ENCODE measurements around the gene KCNH2. TPM values are rescaled to one million over a fixed set of nuclear protein-coding genes. Genes with fewer than 3 reads are reported as not detected.

Gene KCNH2
- total RNA-seq, 2 experiments from 2014 or later: 5.8 to 7.5 TPM

GRCh38 chr7:150939466-150939865, 38.7 kb downstream of the KCNH2 start:
- Histone ChIP-seq H3K4me3 (ENCODE audit: low read depth, low read length, poor library complexity, severe bottlenecking) (no peak overlapping the region), H2AFZ (ENCODE audit: low read length) (no peak overlapping the region), H3K9me3 (ENCODE audit: low read length) (no peaks in the 10 kb centered on the region), H3K9me2 (ENCODE audit: insufficient read depth, low read length) (no peaks in the 10 kb centered on the region), H3K4me2 (ENCODE audit: low read length) (no peak overlapping the region), H4K20me1 (ENCODE audit: insufficient read depth, low read length) (no peaks in the 10 kb centered on the region), H3K79me2 (ENCODE audit: insufficient read depth, low read depth, low read length) (no peaks in the 10 kb centered on the region), H3K4me1 (ENCODE audit: insufficient read depth, low read length, poor library complexity, severe bottlenecking) (peaks cover 8% of the 10 kb centered on the region), H3K36me3 (ENCODE audit: insufficient read depth, low read length) (no peaks in the 10 kb centered on the region), H3K27ac (ENCODE audit: low read depth, low read length, poor library complexity, severe bottlenecking) (no peak overlapping the region)
- intact Hi-C loops (cut with micrococcal nuclease; ENCODE audit: unreplicated experiment): no loop called here
- BruUV-seq (replicated peaks): no TSS peak
- ChIA-PET CTCF (ENCODE audit: unreplicated experiment) (no interaction called here), POLR2A (interaction anchor here (0.6 kb wide), 1 partner anchor 19 kb away, joined by 3 read pairs; no protein-coding TSS in a partner anchor)
- TF ChIP-seq CTCF (conservative IDR thresholded peaks at IDR 0.05; ENCODE audit: low read length) (no peak), EZH2phosphoT487 (IDR thresholded peaks at IDR 0.05; ENCODE audit: borderline replicate concordance, low read depth, low read length) (no peak)
- no peak for DNase-seq (ENCODE audit: low spot score)

GRCh38 chr7:150939052-150939451, 39.1 kb downstream of the KCNH2 start:
- Histone ChIP-seq H3K36me3 (ENCODE audit: insufficient read depth, low read length) (no peaks in the 10 kb centered on the region), H3K9me2 (ENCODE audit: insufficient read depth, low read length) (no peaks in the 10 kb centered on the region), H3K79me2 (ENCODE audit: insufficient read depth, low read depth, low read length) (no peaks in the 10 kb centered on the region), H3K9me3 (ENCODE audit: low read length) (no peaks in the 10 kb centered on the region), H3K4me2 (ENCODE audit: low read length) (no peak overlapping the region), H3K4me1 (ENCODE audit: insufficient read depth, low read length, poor library complexity, severe bottlenecking) (peaks cover 8% of the 10 kb centered on the region), H3K4me3 (ENCODE audit: low read depth, low read length, poor library complexity, severe bottlenecking) (no peak overlapping the region), H2AFZ (ENCODE audit: low read length) (no peak overlapping the region), H3K27ac (ENCODE audit: low read depth, low read length, poor library complexity, severe bottlenecking) (no peak overlapping the region), H4K20me1 (ENCODE audit: insufficient read depth, low read length) (no peaks in the 10 kb centered on the region)
- no peak for TF ChIP-seq EZH2phosphoT487 (IDR thresholded peaks at IDR 0.05; ENCODE audit: borderline replicate concordance, low read depth, low read length)
- TF ChIP-seq CTCF (conservative IDR thresholded peaks at IDR 0.05; ENCODE audit: low read length): no peak
- no peak for DNase-seq (ENCODE audit: low spot score)
- CTCF ChIA-PET (ENCODE audit: unreplicated experiment): no interaction called here
- POLR2A ChIA-PET: interaction anchor here (0.6 kb wide), 1 partner anchor 19 kb away, joined by 3 read pairs; no protein-coding TSS in a partner anchor
- intact Hi-C loops (cut with micrococcal nuclease; ENCODE audit: unreplicated experiment): no loop called here
- BruUV-seq (replicated peaks): no TSS peak

GRCh38 chr7:150938566-150938965, 39.6 kb downstream of the KCNH2 start:
- no peaks in the 10 kb centered on the region for H4K20me1 ChIP-seq (ENCODE audit: insufficient read depth, low read length)
- H3K4me2 ChIP-seq (ENCODE audit: low read length): no peak overlapping the region
- intact Hi-C loops (cut with micrococcal nuclease; ENCODE audit: unreplicated experiment): no loop called here
- peaks cover 8% of the 10 kb centered on the region for H3K4me1 ChIP-seq (ENCODE audit: insufficient read depth, low read length, poor library complexity, severe bottlenecking)
- no peak overlapping the region for H2AFZ ChIP-seq (ENCODE audit: low read length)
- ChIA-PET POLR2A (interaction anchor here (1.2 kb wide), 1 partner anchor 10 kb away, joined by 4 read pairs; no protein-coding TSS in a partner anchor), CTCF (ENCODE audit: unreplicated experiment) (interaction anchor here (0.6 to 0.9 kb wide), 2 partner anchors 17 to 70 kb away, joined by 3 to 4 read pairs; no protein-coding TSS in a partner anchor)
- H3K27ac ChIP-seq (ENCODE audit: low read depth, low read length, poor library complexity, severe bottlenecking): no peak overlapping the region
- no peaks in the 10 kb centered on the region for H3K9me3 ChIP-seq (ENCODE audit: low read length)
- H3K36me3 ChIP-seq (ENCODE audit: insufficient read depth, low read length): no peaks in the 10 kb centered on the region
- no peak for DNase-seq (ENCODE audit: low spot score)
- TF ChIP-seq EZH2phosphoT487 (IDR thresholded peaks at IDR 0.05; ENCODE audit: borderline replicate concordance, low read depth, low read length) (no peak), CTCF (conservative IDR thresholded peaks at IDR 0.05; ENCODE audit: low read length) (no peak)
- BruUV-seq (replicated peaks): no TSS peak
- H3K79me2 ChIP-seq (ENCODE audit: insufficient read depth, low read depth, low read length): no peaks in the 10 kb centered on the region
- H3K9me2 ChIP-seq (ENCODE audit: insufficient read depth, low read length): no peaks in the 10 kb centered on the region
- H3K4me3 ChIP-seq (ENCODE audit: low read depth, low read length, poor library complexity, severe bottlenecking): no peak overlapping the region
